GM18858 (cell line): Measurements from ENCODE around the gene STON1.
"Not testable (repeated sequence)": the region's sequence is repeated elsewhere in the genome, so short reads cannot be mapped to it uniquely, and the experiment has no call there.

Experiments
- ATAC-seq: cut with Tn5 transposase; IDR thresholded peaks from one replicate; pipeline ENCODE4 v1.9.1; 2021; ENCODE audit not compliant: unreplicated experiment

Gene STON1

GRCh38 chr2:48614581-48614980 is 84.6 kb downstream of the STON1 start:
- not testable (repeated sequence) for ATAC-seq

GRCh38 chr2:48617618-48618017 is 87.7 kb downstream of the STON1 start, which contains the start of gene GTF2A1L:
Gene GTF2A1L (plus strand): TSS chr2:48617856. CDS start chr2:48617875, 19 bp downstream.
- no peak for ATAC-seq

- ATAC-seq, result no peak
Measured at GRCh38 chr2:48619526-48619925, 89.6 kb downstream of the STON1 start.

GRCh38 chr2:48620604-48621003 is 90.7 kb downstream of the STON1 start:
- ATAC-seq, result no peak

GRCh38 chr2:48622691-48623090 is 92.7 kb downstream of the STON1 start:
- ATAC-seq, result not testable (repeated sequence)

GRCh38 chr2:48624696-48625095 is 94.7 kb downstream of the STON1 start:
- ATAC-seq, result no peak

- no peak for ATAC-seq
Measured at GRCh38 chr2:48626047-48626446, 96.1 kb downstream of the STON1 start.

GRCh38 chr2:48633143-48633542 is 103.2 kb downstream of the STON1 start:
- ATAC-seq, result no peak

- ATAC-seq, result no peak
Measured at GRCh38 chr2:48635786-48636185, 105.8 kb downstream of the STON1 start.

- ATAC-seq, result no peak
Measured at GRCh38 chr2:48638261-48638660, 108.3 kb downstream of the STON1 start.
